Measurements from ENCODE around the gene HERC3.

The HERC3 gene

DNA sequence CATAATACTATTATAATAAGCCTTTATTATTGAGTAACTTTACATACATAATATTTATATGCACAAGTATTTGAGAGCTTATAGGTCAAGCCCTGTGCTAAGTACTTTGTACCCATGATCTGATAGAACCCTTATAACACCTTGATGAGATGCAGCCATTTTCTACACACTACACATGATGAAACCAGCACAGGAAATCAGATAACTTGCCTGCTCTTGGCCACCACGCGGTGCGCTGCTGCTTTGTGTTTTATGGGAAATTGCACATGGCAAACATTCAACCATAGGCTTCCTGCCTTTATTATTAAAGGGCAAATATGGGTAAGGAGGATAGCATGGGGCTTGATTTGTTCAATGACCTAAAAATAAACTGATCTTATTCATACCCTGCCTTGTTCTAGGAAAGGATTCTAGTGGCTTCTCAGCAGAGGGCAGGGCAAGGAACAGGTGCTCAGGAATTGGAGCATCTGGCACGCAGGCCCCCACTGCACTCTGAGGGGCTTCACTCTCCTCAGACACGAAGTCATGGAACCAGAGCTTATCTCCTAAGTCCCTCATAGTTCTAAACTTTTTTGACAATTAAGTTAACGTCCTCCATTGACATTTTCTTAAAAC, 137.0 kb downstream of the HERC3 start:
- Mint-ChIP-seq H3K4me3 (no peak overlapping the region), H3K36me3 (ENCODE audit: low read depth) (peaks cover 49% of the 10 kb centered on the region), H3K9me3 (no peaks in the 10 kb centered on the region), H3K27ac (no peak overlapping the region), H3K27me3 (no peaks in the 10 kb centered on the region), H3K4me1 (ENCODE audit: low read depth) (no peaks in the 10 kb centered on the region)
- DNase-seq, result no peak

DNA sequence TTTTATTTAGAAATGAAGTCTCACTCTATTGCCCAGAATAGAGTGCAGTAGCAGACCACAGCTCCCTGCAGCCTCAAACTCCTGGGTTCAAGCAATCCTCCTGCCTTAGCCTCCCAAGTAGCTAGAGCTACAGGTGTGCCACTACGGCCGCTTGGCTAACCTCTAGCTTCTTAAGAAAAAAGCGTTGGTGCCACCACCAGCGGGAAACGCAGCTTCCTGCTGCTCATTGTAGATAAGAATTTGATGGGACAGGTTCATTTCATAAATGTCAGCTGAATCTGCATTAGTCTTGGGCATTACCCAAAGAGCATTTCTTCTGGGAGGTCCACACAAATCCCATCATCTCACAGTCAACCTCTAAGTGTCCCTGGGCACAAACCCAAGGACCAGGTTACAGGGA, 138.5 kb downstream of the HERC3 start:
- Mint-ChIP-seq H3K27me3 (no peaks in the 10 kb centered on the region), H3K27ac (no peak overlapping the region)

DNA sequence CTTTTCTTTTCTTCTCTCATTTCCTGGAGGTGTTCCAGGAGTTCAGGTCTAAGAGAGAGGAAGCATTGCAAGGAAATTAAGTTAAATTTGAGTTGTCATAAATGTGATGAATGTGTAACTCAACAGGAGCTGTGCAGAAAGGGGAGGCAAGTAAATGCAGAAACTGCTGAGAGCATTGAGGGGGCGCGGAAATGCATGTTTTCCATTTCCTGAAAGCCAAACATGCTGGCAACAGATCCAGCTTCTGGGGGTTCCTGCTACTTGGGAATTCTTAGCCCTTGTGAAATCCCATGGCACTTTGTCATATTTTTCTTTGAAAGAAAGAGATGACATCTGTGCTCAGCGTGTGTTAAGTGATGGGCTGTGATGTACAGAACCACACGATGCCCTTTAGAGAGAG, 139.1 kb downstream of the HERC3 start:
- Mint-ChIP-seq H3K9me3 (no peaks in the 10 kb centered on the region), H3K36me3 (ENCODE audit: low read depth) (peaks cover 33% of the 10 kb centered on the region), H3K4me1 (ENCODE audit: low read depth) (no peaks in the 10 kb centered on the region), H3K27ac (no peak overlapping the region), H3K27me3 (no peaks in the 10 kb centered on the region), H3K4me3 (no peak overlapping the region)
- no peak for DNase-seq

More for the DNA sequence above, 138.5 kb downstream of the HERC3 start:
- no peak for DNase-seq
- no peaks in the 10 kb centered on the region for H3K4me1 Mint-ChIP-seq (ENCODE audit: low read depth)
- no peak overlapping the region for H3K4me3 Mint-ChIP-seq
- H3K36me3 Mint-ChIP-seq (ENCODE audit: low read depth), result peaks cover 37% of the 10 kb centered on the region
- H3K9me3 Mint-ChIP-seq, result no peaks in the 10 kb centered on the region

DNA sequence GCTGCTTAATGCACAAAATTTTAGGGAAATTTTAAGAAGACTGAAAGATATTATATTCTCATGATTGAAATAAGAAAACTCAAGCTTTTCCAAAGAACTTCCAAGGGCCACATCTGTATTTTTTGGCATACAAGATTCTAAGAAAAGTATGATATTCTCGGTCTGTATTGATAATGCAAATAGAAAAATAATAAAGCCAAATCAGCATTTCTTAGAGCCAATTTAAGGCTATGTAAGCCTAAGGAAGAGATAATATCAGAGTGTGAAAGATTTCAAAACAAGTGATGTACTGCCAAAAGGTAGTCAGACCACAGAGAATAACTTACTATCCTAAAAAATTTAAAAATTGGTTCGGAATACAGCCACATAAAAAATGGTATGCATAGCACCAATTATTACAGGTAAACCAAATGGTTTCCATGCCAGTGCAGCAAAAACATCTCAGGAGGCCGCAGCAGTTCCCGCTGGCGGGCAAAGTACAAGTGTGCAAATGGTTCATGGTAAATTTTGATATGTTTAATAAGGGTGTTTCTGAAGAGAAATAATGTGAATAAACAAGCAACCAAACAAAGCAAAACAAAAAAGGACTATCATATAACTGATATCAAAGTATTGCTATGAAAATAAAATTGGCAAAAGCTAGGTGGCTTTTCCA, 140.6 kb downstream of the HERC3 start:
- Mint-ChIP-seq H3K9me3 (no peaks in the 10 kb centered on the region), H3K4me1 (ENCODE audit: low read depth) (peaks cover 13% of the 10 kb centered on the region), H3K4me3 (no peak overlapping the region), H3K36me3 (ENCODE audit: low read depth) (peaks cover 20% of the 10 kb centered on the region), H3K27me3 (no peaks in the 10 kb centered on the region), H3K27ac (no peak overlapping the region)
- no peak for DNase-seq

DNA sequence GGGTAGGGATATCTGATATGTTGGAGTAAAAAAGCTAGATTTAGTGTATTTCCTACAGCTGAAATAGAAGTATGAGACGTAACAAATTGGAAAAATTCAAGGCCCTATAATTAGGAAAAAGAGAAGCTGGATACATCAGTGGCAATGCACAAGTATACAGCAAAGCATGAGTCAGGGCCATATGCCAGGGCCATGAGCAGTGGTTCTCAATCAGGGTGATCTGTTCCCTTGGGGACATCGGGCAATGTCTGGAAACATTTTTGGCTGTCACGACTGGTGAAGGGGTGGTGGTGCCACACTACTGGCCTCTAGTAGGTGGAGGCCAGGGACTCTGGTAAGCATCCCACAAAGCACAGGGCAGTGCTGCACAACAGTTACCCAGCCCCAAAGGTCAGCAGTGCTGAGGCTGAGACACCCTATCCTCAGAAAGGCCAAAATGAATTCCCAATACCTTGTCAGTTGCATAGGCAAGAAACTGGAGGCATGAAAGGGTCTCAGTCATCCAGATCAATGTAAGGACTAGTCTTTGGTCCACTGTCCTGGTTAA, 142.2 kb downstream of the HERC3 start:
- no peak overlapping the region for H3K4me3 Mint-ChIP-seq
- peak overlapping the region; percentile 4 for H3K27ac Mint-ChIP-seq

DNA sequence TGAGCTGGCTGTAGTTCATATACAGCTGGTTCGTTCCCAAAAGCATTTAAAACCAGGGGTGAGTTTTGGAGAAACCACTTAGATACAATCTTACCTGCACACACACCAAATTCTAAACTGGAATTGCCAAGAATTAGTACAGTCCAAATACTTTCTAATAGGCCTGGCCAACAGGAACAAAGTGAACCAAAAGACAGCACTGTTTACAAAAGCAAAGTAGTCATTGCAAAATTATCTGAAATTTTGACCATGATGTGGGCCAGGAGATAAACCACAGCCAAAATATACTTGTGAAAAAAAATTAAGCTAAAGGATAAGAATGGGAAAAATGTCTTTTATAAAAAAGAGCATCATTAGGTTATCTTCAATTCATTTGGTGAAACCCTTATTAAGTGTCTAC, 143.3 kb downstream of the HERC3 start:
- Mint-ChIP-seq H3K4me3 (no peak overlapping the region), H3K27ac (no peak overlapping the region), H3K36me3 (ENCODE audit: low read depth) (peaks cover 3% of the 10 kb centered on the region), H3K9me3 (no peaks in the 10 kb centered on the region), H3K27me3 (no peaks in the 10 kb centered on the region), H3K4me1 (ENCODE audit: low read depth) (peaks cover 23% of the 10 kb centered on the region)
- DNase-seq, result no peak

More for the DNA sequence above, 142.2 kb downstream of the HERC3 start:
- no peak for DNase-seq
- H3K9me3 Mint-ChIP-seq, result no peaks in the 10 kb centered on the region
- no peaks in the 10 kb centered on the region for H3K27me3 Mint-ChIP-seq
- peaks cover 10% of the 10 kb centered on the region for H3K36me3 Mint-ChIP-seq (ENCODE audit: low read depth)
- H3K4me1 Mint-ChIP-seq (ENCODE audit: low read depth), result peaks cover 23% of the 10 kb centered on the region

DNA sequence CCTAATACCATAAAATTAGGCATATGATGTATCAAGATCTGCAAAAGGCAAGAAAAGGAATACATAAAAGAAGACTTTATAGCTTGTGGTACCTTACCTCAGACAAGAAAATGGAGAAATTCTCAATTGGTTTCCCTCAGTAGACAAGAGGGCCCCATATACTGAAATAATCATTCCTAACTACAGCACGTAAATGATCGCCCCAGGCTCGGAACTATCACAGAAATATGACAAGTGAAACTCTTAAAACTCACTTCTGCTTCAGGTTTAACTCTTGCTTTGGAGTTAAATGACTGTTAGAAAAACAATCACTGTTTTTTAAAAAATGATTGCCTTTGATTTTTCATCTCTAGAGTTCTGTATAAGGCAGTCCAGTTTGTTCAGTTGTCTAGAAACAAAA, 144.0 kb downstream of the HERC3 start:
- Mint-ChIP-seq H3K36me3 (ENCODE audit: low read depth) (no peaks in the 10 kb centered on the region), H3K27ac (no peak overlapping the region), H3K27me3 (no peaks in the 10 kb centered on the region), H3K4me3 (no peak overlapping the region), H3K9me3 (no peaks in the 10 kb centered on the region), H3K4me1 (ENCODE audit: low read depth) (peaks cover 23% of the 10 kb centered on the region)
- DNase-seq, result no peak

DNA sequence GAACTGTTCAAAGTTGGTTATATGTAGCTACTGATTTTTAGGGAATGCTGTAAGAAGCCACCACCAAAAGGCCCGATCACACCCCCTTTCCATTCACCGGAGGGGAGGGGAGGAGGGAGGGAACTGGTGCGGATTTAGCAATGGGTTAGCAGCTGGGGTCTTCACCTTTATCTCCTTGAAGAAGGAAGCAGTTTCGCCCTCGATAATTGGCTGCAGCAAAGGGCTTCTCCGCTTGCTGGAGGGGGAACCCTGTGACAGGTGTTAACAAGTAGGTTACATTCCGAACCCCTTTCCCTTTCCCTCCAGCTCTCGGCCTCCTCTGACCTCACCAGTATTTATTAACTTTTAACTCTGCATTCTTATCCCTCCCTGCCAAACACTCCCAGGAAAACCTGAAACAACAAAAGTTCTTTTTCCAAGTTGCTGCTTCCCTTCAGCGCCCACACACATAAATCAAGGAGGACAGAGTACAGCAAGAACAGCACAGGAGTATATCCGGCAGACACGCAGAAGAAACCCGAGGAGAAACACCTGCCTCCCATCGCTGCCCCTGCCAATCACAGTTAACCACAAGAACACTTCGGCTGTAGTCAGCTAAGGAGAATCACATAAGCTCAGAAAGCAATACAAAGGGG, 145.1 kb downstream of the HERC3 start:
- no peaks in the 10 kb centered on the region for H3K36me3 Mint-ChIP-seq (ENCODE audit: low read depth)
- peak overlapping the region; percentile 32 for H3K4me3 Mint-ChIP-seq
- peaks cover 23% of the 10 kb centered on the region for H3K4me1 Mint-ChIP-seq (ENCODE audit: low read depth)
- no peaks in the 10 kb centered on the region for H3K27me3 Mint-ChIP-seq
- H3K27ac Mint-ChIP-seq, result no peak overlapping the region
- H3K9me3 Mint-ChIP-seq, result no peaks in the 10 kb centered on the region
- peak; percentile 36 for DNase-seq

DNA sequence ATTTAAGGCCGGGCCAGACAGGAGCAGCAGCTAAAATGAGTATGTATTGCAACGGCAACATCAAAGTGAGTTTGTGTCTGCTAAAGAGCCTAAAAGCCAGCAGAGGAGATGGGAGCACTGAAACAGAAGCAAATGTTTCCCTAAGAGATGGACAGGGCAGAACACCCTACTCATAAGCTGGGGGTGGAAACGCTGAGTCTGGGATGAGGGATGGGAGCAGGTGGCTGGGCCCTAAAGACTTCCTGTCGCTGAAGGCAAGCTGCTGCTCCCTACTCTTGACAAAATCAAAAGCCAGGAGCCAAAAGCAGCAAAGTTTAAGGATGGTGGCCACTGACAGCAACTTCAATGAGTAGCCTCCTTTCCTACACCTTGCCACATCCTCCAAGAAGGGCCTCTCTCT, 145.9 kb downstream of the HERC3 start:
- H3K4me3 Mint-ChIP-seq, result no peak overlapping the region
- no peaks in the 10 kb centered on the region for H3K9me3 Mint-ChIP-seq
- no peaks in the 10 kb centered on the region for H3K36me3 Mint-ChIP-seq (ENCODE audit: low read depth)
- H3K27me3 Mint-ChIP-seq, result no peaks in the 10 kb centered on the region
- DNase-seq, result no peak
- peaks cover 23% of the 10 kb centered on the region for H3K4me1 Mint-ChIP-seq (ENCODE audit: low read depth)
- no peak overlapping the region for H3K27ac Mint-ChIP-seq

DNA sequence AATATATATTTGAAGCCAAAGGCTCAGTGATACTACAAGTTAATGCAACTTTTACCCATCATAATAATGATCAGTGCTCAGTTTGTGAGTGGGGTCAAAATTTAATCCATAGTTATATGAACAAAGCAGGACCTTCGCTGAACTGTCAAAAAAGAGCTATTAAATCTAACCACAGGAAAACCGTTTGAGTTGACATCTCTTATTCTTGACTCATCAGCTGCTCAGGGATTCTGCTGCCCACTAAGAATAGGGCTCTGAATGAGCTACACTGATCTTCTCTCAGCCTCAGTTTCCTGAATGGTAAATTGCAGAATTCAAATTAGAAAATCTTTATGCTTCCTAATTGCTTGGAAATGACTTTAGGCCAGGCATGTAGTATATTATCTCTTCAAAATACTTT, 150.3 kb downstream of the HERC3 start:
- no peak for DNase-seq
- Mint-ChIP-seq H3K9me3 (no peaks in the 10 kb centered on the region), H3K27me3 (no peaks in the 10 kb centered on the region), H3K4me1 (ENCODE audit: low read depth) (peaks cover 13% of the 10 kb centered on the region), H3K4me3 (no peak overlapping the region), H3K36me3 (ENCODE audit: low read depth) (no peaks in the 10 kb centered on the region), H3K27ac (no peak overlapping the region)

DNA sequence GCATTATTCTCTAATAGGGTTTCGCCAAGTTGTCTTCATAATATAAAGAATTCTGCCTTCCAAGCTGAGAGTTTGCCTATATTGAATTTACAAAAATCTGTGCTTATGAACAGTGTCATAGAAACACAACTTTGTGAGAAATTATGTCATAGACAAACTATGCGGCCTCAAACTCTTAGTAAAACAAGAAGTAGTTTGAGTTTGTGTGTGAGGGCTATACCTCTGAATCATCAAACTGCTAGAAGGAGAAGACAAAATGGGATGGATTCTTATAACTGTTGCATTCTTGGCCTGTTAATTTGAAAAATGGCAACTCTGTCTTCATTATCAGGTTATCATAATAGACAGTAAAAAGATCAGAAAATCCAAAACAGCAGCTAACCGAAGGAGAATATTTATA, 151.4 kb downstream of the HERC3 start:
- Mint-ChIP-seq H3K9me3 (no peaks in the 10 kb centered on the region), H3K4me3 (no peak overlapping the region), H3K27ac (no peak overlapping the region), H3K4me1 (ENCODE audit: low read depth) (peaks cover 3% of the 10 kb centered on the region), H3K27me3 (no peaks in the 10 kb centered on the region), H3K36me3 (ENCODE audit: low read depth) (peaks cover 3% of the 10 kb centered on the region)
- no peak for DNase-seq

DNA sequence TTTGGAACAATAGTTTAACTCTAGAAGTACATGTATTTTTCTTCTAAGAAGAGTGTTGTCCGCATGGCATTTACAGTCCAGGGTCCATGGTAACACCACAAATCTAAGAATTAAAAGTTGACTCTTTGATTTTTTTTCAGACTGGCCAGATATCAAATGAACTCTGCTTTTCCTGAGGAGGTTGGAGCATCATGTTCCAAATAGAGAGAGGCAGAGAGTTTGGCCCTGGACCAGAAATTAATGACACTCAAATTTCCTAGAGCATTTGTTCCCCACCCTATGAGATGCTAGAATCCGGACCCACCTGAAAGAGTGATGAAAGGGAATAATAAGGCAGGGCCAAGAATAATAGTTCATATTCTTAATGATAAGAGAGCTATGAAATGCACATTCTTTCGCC, 152.3 kb downstream of the HERC3 start:
- Mint-ChIP-seq H3K27ac (no peak overlapping the region), H3K9me3 (no peaks in the 10 kb centered on the region), H3K4me3 (no peak overlapping the region), H3K36me3 (ENCODE audit: low read depth) (peaks cover 7% of the 10 kb centered on the region), H3K4me1 (ENCODE audit: low read depth) (no peaks in the 10 kb centered on the region), H3K27me3 (no peaks in the 10 kb centered on the region)
- DNase-seq, result no peak

DNA sequence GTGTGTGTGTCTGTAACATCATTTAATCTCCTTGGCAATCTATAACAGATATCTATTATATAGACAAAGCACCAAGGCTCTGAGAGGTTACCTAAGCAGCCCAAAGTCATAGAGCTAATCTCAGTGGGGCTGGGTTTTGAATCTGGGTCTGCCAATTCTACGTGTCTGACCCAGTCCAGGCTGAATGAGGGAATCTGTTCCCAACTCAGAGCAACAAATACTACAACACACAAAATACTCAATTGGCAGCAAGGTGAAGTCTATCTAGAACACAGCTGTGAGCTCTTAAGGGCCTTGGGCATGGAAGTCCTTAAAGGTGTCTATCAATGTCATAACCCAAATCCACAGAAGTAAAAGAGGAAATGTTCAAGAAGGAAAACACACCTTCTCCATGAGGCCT, 152.9 kb downstream of the HERC3 start:
- no peaks in the 10 kb centered on the region for H3K4me1 Mint-ChIP-seq (ENCODE audit: low read depth)
- H3K27ac Mint-ChIP-seq, result no peak overlapping the region
- DNase-seq, result no peak
- H3K9me3 Mint-ChIP-seq, result no peaks in the 10 kb centered on the region
- peaks cover 10% of the 10 kb centered on the region for H3K36me3 Mint-ChIP-seq (ENCODE audit: low read depth)
- H3K4me3 Mint-ChIP-seq, result no peak overlapping the region
- H3K27me3 Mint-ChIP-seq, result no peaks in the 10 kb centered on the region

DNA sequence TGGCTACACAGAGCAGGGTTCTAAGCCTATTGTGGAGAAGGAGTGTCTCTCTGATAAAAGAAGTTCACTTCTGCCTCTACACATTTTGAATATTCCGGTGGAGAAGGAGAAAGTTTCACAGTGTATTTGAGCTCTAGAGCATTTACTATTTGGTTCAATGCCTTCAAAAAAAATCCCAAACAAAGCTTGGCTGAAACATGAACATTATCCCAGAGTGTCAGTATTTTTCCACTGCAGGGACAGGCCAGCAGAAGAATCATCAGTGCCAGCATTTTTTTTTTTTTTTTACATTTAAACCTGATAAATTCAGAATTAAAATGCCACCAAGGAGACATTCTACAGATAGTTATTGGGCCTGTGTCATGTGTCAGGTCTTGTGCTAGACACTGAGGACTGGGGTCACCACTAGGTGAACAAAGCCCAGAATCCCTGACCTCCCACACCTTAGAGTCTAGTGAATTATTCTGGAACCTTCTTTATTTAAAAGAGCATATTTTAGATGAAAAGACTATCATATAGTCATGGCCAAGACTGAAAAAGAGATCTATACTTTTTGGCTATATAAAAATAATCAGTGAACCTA, 153.4 kb downstream of the HERC3 start:
- Mint-ChIP-seq H3K27ac (no peak overlapping the region), H3K4me1 (ENCODE audit: low read depth) (no peaks in the 10 kb centered on the region), H3K4me3 (no peak overlapping the region), H3K36me3 (ENCODE audit: low read depth) (peaks cover 10% of the 10 kb centered on the region), H3K9me3 (no peaks in the 10 kb centered on the region), H3K27me3 (no peaks in the 10 kb centered on the region)
- no peak for DNase-seq

DNA sequence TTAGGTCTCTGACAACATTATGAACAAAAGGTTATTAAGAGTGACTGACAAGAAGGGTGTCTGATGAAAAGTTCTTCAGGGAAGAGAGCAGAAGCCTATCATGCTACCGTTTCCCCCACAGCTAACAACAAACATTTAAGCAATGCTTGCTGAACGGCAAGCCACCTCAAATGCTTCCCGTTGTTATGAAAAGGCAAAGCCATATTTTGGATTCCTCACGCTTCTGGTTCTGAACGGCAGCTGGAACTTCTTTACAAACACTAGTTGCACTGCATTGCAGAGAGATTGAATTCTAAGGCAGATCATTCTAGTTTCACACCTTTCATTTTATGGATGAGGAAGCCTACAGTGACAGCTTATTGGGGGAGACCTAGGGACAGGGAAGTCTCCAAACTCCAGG, 153.9 kb downstream of the HERC3 start:
- Mint-ChIP-seq H3K4me3 (no peak overlapping the region), H3K4me1 (ENCODE audit: low read depth) (no peaks in the 10 kb centered on the region), H3K36me3 (ENCODE audit: low read depth) (peaks cover 10% of the 10 kb centered on the region), H3K27me3 (no peaks in the 10 kb centered on the region), H3K9me3 (no peaks in the 10 kb centered on the region), H3K27ac (no peak overlapping the region)
- no peak for DNase-seq
